ENCODE results near the gene SPO11. TPM values are rescaled to one million over a fixed set of nuclear protein-coding genes. Genes with fewer than 3 reads are reported as not detected.

SPO11 gene
- total RNA-seq, 1 experiment from 2014 or later, result not detected

- Histone ChIP-seq H2AK5ac (ENCODE audit: insufficient read length, low read length) (no peak overlapping the region), H2AFZ (ENCODE audit: low read length) (no peak overlapping the region), H3K4me2 (ENCODE audit: insufficient read depth, insufficient read length, low read length) (no peak overlapping the region), H3K23me2 (ENCODE audit: insufficient read length, low read depth, low read length, poor library complexity, severe bottlenecking) (no peaks in the 10 kb centered on the region), H3K79me1 (ENCODE audit: insufficient read depth, low read depth, low read length, poor library complexity, severe bottlenecking) (no peaks in the 10 kb centered on the region), H2BK15ac (ENCODE audit: low read depth, low read length) (no peak overlapping the region), H4K20me1 (ENCODE audit: control insufficient read depth, insufficient read depth, insufficient read length) (no peaks in the 10 kb centered on the region), H3K27ac (ENCODE audit: insufficient read length, low read depth, low read length) (no peak overlapping the region), H3K14ac (ENCODE audit: insufficient read depth, low read length) (no peak overlapping the region), H3T11ph (ENCODE audit: low read length) (no peak overlapping the region), H3K9ac (ENCODE audit: extremely low read depth, insufficient read length, low read length) (no peak overlapping the region), H2BK120ac (ENCODE audit: low read depth, low read length, poor library complexity, severe bottlenecking) (no peak overlapping the region), H3K56ac (ENCODE audit: insufficient read length, low read depth, low read length) (no peak overlapping the region), H3K79me2 (ENCODE audit: insufficient read depth, low read length) (no peaks in the 10 kb centered on the region), H3K4me1 (ENCODE audit: insufficient read depth, low read length) (no peaks in the 10 kb centered on the region), H4K5ac (ENCODE audit: insufficient read length, low read depth, low read length) (no peak overlapping the region), H3K18ac (ENCODE audit: insufficient read length, low read depth, low read length) (no peak overlapping the region), H3K9me3 (ENCODE audit: control insufficient read depth, low read depth, low read length) (no peaks in the 10 kb centered on the region), H2BK20ac (ENCODE audit: low read depth, low read length, poor library complexity, severe bottlenecking) (no peak overlapping the region), H3K4ac (ENCODE audit: low read depth, low read length) (no peak overlapping the region), H2BK5ac (ENCODE audit: insufficient read length, low read length) (no peak overlapping the region), H3K23ac (ENCODE audit: insufficient read length, low read depth, low read length) (no peak overlapping the region), H2BK12ac (ENCODE audit: insufficient read length, low read depth, low read length) (no peak overlapping the region), H4K8ac (replicated peaks; ENCODE audit: insufficient read length, low read depth, low read length) (no peak overlapping the region), H3K27me3 (ENCODE audit: insufficient read depth, low read length) (no peaks in the 10 kb centered on the region), H4K91ac (ENCODE audit: insufficient read length, low read depth, low read length) (no peak overlapping the region)
- no peak for TF ChIP-seq CTCF (conservative IDR thresholded peaks at IDR 0.05)
- H3K27me3 Mint-ChIP-seq (ENCODE audit: low read depth), result peaks cover 9% of the 10 kb centered on the region
- no peak for DNase-seq
- peak overlapping the region in 2 of 3 experiments; percentile 29 to 68; a peak in 2 of 7 replicates for H3K27ac Mint-ChIP-seq
- peaks cover 8% of the 10 kb centered on the region in 2 experiments; a peak in 2 of 4 replicates for H3K4me1 Mint-ChIP-seq
- WGBS (ENCODE audit: extremely low coverage, insufficient read length, low lambda C conversion rate), result no CpG with 5 or more reads among the region's 8 CpGs
- H3K9me3 Mint-ChIP-seq, result no peaks in the 10 kb centered on the region
- no peak overlapping the region for H3K4me3 Mint-ChIP-seq
- no peaks in the 10 kb centered on the region for H3K36me3 Mint-ChIP-seq (ENCODE audit: insufficient read depth in 1 of 3, low read depth in 3 of 3)
These were observed 14.3 kb upstream of the SPO11 start for GRCh38 chr20:57315083-57315975.

Data from H9 (cell line).